ENCODE data around the gene SPDYE8. TPM values are rescaled to one million over a fixed set of nuclear protein-coding genes. Genes with fewer than 3 reads are reported as not detected.
"Not testable (repeated sequence)": the region's sequence is repeated elsewhere in the genome, so short reads cannot be mapped to it uniquely, and the experiment has no call there.

The SPDYE8 gene, protein sequence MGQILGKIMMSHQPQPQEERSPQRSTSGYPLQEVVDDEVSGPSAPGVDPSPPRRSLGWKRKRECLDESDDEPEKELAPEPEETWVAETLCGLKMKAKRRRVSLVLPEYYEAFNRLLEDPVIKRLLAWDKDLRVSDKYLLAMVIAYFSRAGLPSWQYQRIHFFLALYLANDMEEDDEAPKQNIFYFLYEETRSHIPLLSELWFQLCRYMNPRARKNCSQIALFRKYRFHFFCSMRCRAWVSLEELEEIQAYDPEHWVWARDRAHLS
- total RNA-seq = not detected

DNA sequence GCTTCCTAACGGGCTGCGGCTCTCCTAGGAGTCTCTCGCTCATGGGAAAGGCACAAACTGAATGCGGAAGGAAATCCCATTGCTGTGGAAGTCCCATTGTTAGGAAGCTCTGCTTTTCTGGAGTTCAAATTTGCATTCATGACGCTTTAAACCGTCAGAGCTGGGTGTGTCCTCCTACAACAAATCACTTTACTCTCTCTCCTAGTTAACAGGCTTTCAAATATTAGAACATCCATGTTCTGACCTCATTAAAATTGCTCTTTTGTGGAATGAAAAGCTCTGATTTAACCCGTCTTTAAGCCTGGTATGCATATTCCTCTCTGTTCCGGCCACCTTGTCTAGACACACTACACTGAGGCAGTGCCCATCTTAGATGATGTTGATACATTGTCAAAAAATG, at the start of gene SPDYE8:
TSS of gene SPDYE8 (minus strand) at position 101 of the 400 bp plus-strand sequence. CDS start 1,800 bp downstream, outside the sequence.
- H3K4me1 Mint-ChIP-seq (ENCODE audit: low read depth); H3K36me3 Mint-ChIP-seq; intact Hi-C loops (cut with micrococcal nuclease); DNase-seq; H3K27me3 Mint-ChIP-seq; H3K27ac Mint-ChIP-seq; H3K4me3 Mint-ChIP-seq; CTCF ChIA-PET; POLR2A ChIA-PET; H3K9me3 Mint-ChIP-seq: not testable (repeated sequence)

DNA sequence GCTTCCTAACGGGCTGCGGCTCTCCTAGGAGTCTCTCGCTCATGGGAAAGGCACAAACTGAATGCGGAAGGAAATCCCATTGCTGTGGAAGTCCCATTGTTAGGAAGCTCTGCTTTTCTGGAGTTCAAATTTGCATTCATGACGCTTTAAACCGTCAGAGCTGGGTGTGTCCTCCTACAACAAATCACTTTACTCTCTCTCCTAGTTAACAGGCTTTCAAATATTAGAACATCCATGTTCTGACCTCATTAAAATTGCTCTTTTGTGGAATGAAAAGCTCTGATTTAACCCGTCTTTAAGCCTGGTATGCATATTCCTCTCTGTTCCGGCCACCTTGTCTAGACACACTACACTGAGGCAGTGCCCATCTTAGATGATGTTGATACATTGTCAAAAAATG, 28.2 kb upstream of the SPDYE8 start, which contains the start of gene SPDYE11:
TSS of gene SPDYE11 (minus strand) at position 101 of the 400 bp plus-strand sequence. CDS start 1,800 bp downstream, outside the sequence.
- CTCF ChIA-PET; H3K4me1 Mint-ChIP-seq (ENCODE audit: low read depth); H3K36me3 Mint-ChIP-seq; H3K9me3 Mint-ChIP-seq; H3K4me3 Mint-ChIP-seq; DNase-seq; H3K27ac Mint-ChIP-seq; intact Hi-C loops (cut with micrococcal nuclease); POLR2A ChIA-PET; H3K27me3 Mint-ChIP-seq: not testable (repeated sequence)

DNA sequence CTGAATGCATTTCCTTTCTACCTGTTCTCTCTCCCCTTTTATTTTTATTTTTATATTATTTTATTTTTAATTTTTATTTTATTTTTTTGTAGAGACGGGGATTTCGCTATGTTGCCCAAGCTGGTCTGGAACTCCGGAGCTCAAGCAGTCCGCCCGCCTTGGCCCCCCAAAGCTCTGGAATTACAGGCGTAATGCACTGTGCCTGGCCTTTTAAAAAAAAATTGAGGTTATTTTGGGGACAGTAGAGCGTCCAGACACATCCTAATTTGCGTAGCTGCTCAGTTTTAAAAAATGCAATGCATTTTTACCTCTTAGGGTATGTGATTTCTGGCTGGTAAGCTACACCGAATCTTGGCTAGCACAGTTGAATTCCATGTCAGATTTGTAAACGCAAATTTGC, 23.1 kb downstream of the SPDYE8 start:
- H3K27me3 Mint-ChIP-seq; CTCF ChIA-PET; H3K4me1 Mint-ChIP-seq (ENCODE audit: low read depth); intact Hi-C loops (cut with micrococcal nuclease); H3K27ac Mint-ChIP-seq; H3K9me3 Mint-ChIP-seq; H3K36me3 Mint-ChIP-seq; POLR2A ChIA-PET; DNase-seq: not testable (repeated sequence)
- H3K4me3 Mint-ChIP-seq = peak overlapping the region; percentile 48

DNA sequence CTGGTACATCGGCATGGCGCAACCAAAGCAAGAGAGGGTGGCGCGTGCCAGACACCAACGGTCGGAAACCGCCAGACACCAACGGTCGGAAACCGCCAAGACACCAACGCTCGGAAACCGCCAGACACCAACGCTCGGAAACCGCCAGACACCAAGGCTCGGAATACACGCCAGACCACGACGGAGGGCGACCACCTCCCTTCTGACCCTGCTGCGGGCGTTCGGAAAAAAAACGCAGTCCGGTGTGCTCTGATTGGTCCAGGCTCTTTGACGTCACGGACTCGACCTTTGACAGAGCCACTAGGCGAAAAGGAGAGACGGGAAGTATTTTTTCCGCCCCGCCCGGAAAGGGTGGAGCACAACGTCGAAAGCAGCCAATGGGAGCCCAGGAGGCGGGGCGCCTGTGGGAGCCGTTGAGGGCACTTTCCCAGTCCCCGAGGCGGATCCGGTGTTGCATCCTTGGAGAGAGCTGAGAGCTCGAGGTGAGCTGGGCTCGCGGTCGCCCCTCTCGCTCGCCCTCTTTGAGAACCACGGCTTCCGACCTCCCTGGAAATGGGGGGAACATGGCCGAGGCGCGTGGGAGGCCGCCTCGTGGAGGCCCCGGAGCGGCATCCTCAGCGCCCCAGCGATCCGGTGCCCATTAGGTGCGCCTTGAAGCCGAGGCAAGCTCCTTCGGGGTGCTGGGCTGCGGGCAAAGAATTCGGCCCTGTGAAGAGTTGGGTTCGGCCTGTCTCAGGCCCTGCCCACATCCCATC, 23.7 kb downstream of the SPDYE8 start:
- H3K9me3 Mint-ChIP-seq; H3K36me3 Mint-ChIP-seq; CTCF ChIA-PET; H3K4me1 Mint-ChIP-seq (ENCODE audit: low read depth); H3K27me3 Mint-ChIP-seq; intact Hi-C loops (cut with micrococcal nuclease); POLR2A ChIA-PET: not testable (repeated sequence)
- peak; percentile 95 for DNase-seq
- Mint-ChIP-seq H3K27ac (peak overlapping the region; percentile 100), H3K4me3 (peak overlapping the region; percentile 97)

DNA sequence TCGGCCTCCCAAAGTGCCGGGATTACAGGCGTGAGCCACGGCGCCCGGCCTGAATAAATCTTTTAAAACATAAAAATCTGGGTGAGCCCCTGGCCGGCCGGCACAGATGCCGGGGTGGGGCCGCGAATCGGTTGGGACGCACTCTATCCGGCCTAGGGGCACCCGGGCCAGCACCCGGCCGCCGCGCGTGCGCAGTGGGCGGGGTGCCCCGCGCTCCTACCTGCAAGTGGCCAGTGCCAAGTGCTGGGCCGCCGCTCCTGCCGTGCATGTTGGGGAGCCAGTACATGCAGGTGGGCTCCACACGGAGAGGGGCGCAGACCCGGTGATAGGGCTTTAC, 24.2 kb downstream of the SPDYE8 start:
- H3K4me1 Mint-ChIP-seq (ENCODE audit: low read depth); POLR2A ChIA-PET; H3K36me3 Mint-ChIP-seq; intact Hi-C loops (cut with micrococcal nuclease); H3K9me3 Mint-ChIP-seq; CTCF ChIA-PET; H3K27me3 Mint-ChIP-seq: not testable (repeated sequence)
- DNase-seq = peak; percentile 81
- Mint-ChIP-seq H3K4me3 (peak overlapping the region; percentile 97), H3K27ac (peak overlapping the region; percentile 100)

DNA sequence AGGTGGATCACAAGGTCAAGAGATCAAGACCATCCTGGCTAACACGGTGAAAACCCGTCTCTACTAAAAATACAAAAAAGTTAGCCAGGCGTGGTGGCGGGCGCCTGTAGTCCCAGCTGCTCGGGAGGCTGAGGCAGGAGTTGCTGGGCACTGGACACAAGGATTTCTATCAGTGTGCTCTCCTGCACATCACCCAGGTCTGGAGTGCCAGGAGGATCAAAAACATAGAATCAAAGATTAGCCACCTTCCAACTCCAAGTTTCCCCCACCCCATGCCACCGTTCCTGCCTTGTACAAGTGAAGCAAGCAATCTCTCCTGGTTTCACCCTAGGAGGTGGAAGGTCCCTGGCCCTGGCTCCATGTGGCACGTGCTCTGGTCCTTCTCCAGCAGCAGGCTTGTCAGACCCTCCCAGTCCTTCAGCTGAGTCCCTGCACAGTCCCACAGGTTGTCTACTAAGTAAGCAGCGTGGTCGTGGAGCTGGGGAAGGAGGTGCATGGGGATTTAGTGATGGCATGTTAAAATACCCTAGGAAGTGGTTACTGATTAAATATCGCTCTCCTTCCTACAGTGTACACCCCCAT, 31.6 kb downstream of the SPDYE8 start:
- DNase-seq; H3K4me1 Mint-ChIP-seq (ENCODE audit: low read depth); H3K36me3 Mint-ChIP-seq; CTCF ChIA-PET; H3K27me3 Mint-ChIP-seq; H3K9me3 Mint-ChIP-seq; H3K27ac Mint-ChIP-seq; H3K4me3 Mint-ChIP-seq; intact Hi-C loops (cut with micrococcal nuclease); POLR2A ChIA-PET: not testable (repeated sequence)

DNA sequence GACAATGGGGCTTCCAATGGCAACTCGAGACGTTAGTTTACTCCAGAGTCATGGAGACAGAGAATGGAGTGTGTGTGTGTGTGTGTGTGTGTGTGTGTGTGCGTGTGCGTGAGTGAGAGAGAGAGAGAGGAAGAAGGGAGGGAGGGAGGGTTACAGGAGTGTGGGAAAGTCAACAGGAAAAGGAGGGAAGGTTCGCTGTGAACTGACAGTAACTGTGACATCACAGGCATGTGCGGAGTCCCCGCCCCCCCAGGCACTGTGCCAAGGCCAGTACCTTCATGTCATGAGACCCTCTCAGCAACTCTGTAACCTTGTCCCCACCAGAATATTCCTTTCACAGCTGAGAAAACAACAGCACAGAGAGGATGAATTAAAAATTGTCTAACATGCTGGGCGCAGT, 32.1 kb downstream of the SPDYE8 start:
- intact Hi-C loops (cut with micrococcal nuclease); DNase-seq; H3K36me3 Mint-ChIP-seq; H3K4me1 Mint-ChIP-seq (ENCODE audit: low read depth); H3K9me3 Mint-ChIP-seq; CTCF ChIA-PET; H3K27ac Mint-ChIP-seq; H3K4me3 Mint-ChIP-seq; H3K27me3 Mint-ChIP-seq; POLR2A ChIA-PET: not testable (repeated sequence)

DNA sequence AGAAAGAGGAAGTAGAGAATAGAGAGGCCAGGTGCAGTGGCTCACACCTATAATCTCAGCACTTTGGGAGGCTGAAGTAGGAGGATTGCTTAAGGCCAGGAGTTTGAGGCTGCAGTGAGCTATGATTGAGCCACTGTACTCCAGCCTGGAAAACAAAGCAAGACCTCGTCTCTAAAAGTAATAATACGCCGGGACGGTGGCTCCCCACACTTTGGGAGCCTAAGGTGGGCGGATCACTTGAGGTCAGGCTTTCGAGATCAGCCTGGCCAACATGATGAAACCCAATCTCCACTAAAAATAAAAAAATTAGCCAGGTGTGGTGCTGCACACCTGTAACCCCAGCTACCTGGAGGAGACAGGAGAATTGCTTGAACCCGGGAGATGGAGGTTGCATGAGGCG, 34.1 kb downstream of the SPDYE8 start:
- H3K27me3 Mint-ChIP-seq; POLR2A ChIA-PET; H3K9me3 Mint-ChIP-seq; H3K27ac Mint-ChIP-seq; H3K4me1 Mint-ChIP-seq (ENCODE audit: low read depth); H3K4me3 Mint-ChIP-seq; CTCF ChIA-PET; H3K36me3 Mint-ChIP-seq; intact Hi-C loops (cut with micrococcal nuclease); DNase-seq: not testable (repeated sequence)

DNA sequence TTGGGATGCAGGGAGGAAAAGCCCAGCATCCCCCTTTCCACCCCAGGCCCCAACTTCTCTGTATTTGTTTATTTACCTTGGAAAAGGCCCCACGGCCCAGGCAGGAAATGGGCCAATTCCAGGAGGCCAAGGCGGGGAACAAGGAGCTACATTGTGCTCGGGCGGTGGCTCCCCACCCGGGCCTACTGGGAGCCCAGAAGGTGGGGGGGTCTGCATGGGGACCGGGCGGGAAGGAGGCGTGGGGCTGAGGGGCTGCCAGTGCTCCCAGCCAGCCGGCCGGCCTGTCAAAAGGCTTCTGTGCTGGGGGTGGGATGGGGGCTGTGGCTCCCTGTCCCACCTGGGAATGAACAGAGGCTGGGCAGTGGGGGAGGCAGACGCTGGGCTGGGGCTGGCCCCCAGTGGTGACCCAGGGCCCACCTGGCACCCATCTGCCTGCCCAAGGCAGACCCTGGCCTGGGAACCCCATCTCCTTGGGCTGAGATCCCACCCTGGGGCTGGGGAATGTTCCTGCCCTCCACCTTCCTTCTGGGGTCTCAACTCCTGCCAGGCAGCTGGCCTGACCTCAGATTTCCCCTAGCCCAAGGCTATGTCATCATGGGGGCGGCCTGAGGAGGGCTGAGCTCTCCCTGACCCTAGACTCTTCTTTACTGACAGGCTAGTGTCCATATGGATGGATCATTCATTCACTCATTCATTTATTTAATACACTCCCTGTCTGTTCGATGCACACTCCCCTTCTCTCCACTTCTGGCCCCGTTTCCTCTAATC, 39.2 kb downstream of the SPDYE8 start:
- H3K27me3 Mint-ChIP-seq; H3K9me3 Mint-ChIP-seq; POLR2A ChIA-PET; H3K4me3 Mint-ChIP-seq; H3K27ac Mint-ChIP-seq; CTCF ChIA-PET; H3K4me1 Mint-ChIP-seq (ENCODE audit: low read depth); H3K36me3 Mint-ChIP-seq; intact Hi-C loops (cut with micrococcal nuclease); DNase-seq: not testable (repeated sequence)

DNA sequence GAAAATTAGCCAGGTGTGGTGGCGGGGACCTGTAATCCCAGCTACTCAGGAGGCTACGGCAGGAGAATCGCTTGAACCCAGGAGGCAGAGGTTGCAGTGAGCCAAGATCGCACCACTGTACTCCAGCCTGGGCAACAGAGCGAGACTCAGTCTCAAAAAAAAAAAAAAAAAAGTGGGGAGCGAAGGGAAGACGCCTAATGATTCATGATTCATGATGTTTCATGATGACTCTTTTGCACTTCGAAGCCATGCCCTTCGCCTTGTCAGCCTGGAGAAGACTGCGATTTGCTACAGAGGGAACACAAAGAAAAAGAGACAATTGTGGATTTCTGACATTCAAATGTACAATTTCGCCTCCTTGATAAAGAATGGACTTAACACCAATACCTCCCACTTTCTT, 47.5 kb downstream of the SPDYE8 start:
- CTCF ChIA-PET; H3K9me3 Mint-ChIP-seq; H3K4me3 Mint-ChIP-seq; H3K4me1 Mint-ChIP-seq (ENCODE audit: low read depth); POLR2A ChIA-PET; intact Hi-C loops (cut with micrococcal nuclease); H3K27me3 Mint-ChIP-seq; H3K36me3 Mint-ChIP-seq; H3K27ac Mint-ChIP-seq; DNase-seq: not testable (repeated sequence)

DNA sequence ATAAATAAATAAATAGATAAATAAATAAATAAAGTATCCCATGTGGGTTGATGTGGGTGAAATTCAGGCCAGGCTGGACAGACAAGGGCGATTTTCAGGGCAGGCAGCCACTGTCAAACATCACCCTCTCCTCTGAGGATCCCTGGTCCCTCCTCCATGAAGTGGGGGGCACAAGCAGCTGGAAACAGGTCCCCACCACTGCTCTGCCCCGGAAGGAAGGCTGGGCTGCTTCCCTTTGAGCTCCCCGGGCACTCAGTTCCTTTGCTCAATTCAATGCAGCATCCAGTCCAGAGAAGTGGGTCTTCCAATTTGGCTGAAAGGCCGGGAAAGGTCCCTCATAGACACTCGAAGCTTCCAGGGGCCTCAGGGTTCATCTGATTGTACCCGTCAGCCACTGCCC, 49.2 kb downstream of the SPDYE8 start:
- CTCF ChIA-PET; H3K27me3 Mint-ChIP-seq; H3K9me3 Mint-ChIP-seq; DNase-seq; H3K4me3 Mint-ChIP-seq; H3K36me3 Mint-ChIP-seq; H3K27ac Mint-ChIP-seq; H3K4me1 Mint-ChIP-seq (ENCODE audit: low read depth); POLR2A ChIA-PET; intact Hi-C loops (cut with micrococcal nuclease): not testable (repeated sequence)

DNA sequence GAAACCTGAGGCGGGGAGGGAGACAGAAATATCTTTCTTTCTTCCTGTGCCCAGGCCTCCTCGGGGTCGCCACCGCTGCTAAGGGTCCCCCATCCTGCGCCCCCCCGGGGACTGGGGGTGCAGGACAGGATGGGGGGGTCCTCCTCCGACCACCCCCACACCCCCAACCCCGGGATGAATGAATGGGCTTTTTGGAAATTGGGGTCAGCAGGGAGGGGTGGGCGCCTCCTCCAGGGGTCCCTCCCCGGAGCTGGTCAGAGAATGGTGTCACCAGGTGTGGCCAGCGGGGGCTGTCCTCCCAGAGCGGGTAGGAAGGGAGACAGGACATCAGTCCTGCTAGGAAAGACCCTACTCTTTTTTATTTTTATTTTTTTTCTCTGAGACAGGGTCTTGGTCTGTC, 53.1 kb downstream of the SPDYE8 start:
- H3K36me3 Mint-ChIP-seq; H3K4me3 Mint-ChIP-seq; intact Hi-C loops (cut with micrococcal nuclease); H3K27me3 Mint-ChIP-seq; H3K4me1 Mint-ChIP-seq (ENCODE audit: low read depth); DNase-seq; CTCF ChIA-PET; H3K27ac Mint-ChIP-seq; H3K9me3 Mint-ChIP-seq; POLR2A ChIA-PET: not testable (repeated sequence)

Data from activated CD4-positive, alpha-beta memory T cell treated with anti-CD3 and anti-CD28 coated beads for 36 hours (primary cell).